T-helper 1 cell treated with Interleukin-12 subunit alpha and Interleukin-12 subunit beta and Interleukin-4 antibody, amounts not matched to agents 30 ng/mL and 1 ng/mL, for 36 hours (primary cell): ENCODE measurements around the gene PDZD2. TPM values are rescaled to one million over a fixed set of nuclear protein-coding genes. Genes with fewer than 3 reads are reported as not detected.
"Not testable (repeated sequence)": the region's sequence is repeated elsewhere in the genome, so short reads cannot be mapped to it uniquely, and the experiment has no call there.

Source experiments
- intact Hi-C: fragments of 100-400 bp; cut with micrococcal nuclease; formaldehyde crosslinking; loops from one replicate; pipeline ENCODE4 v1.15.1; 2024
- total RNA-seq: library from RNA; stranded (reverse); gene quantifications from 2 replicates; pipeline ENCODE4 v1.2.3, GENCODE V29; 2022

Gene PDZD2
- total RNA-seq, 1 donor from 2014 or later, result not detected

- intact Hi-C loops, result no loop called here
Observed at GRCh38 chr5:32066448-32066847, 427.5 kb downstream of the PDZD2 start.

- intact Hi-C loops, result no loop called here
Observed at GRCh38 chr5:32067774-32068470, 429.0 kb downstream of the PDZD2 start.

DNA sequence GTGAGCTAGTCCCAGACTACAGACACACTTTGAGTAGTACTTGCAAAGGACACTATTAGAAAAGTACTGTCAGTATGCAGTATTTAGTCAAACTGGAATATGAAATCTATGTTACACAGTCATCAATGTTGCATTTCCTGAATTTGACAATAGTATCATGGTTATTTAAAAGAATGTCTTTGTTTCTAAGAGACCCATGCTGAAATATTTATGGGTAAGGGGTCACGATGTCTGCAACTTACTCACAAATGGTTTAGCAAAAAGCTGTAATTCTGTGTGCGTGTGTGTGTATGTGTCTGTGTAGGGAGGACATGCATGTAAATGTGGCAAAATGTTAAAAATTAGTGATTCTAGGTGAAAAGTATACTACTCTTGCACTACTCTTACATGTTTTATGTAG lies 429.6 kb downstream of the PDZD2 start:
- intact Hi-C loops, result no loop called here

DNA sequence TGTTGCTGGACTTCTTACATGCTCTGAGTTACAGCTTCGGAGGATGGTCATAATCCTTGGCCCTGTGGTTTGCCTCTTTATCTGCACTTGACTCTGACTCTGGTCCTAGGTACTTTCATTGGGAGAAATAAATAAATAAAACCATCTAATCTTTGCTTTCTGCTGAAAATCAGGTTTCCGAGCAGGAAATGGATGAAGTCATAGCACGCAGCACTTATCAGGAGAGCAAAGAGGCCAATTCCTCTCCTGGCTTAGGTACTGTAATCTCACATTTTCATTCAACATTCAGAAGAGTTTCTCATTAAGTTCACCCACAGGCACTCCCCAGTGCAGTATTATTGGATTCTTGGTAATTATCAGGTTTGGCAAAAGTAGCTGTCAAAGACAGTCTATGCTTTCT lies 430.5 kb downstream of the PDZD2 start:
- intact Hi-C loops, result no loop called here

DNA sequence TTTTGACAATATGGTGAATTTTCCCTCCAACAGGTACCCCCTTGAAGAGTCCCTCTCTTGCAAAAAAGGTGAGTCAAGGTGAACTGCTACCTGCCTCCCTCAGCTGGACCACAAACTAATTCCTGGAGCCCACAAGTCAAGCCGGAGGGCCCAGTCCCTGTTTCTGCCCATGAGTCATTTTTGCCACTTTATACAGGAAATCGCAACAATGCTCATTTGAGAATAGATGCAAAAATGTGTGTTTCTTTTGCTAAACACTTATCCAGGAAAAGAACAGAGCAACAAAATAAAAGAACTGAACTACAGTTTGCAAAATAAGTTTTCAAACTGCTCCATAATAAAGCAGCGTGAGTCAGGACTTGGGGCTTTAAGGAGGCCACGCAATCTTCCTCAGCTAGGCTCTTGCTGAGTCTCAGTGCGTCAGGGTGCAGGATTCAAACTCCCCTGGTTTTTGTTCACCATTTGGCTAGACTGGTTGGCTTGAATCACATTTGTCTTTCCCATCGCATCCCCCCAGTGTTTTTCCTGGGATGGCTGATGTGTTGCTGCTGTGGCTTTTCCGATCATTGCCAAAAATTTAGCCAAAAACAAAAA lies 432.5 kb downstream of the PDZD2 start:
- intact Hi-C loops, result no loop called here

- intact Hi-C loops, result no loop called here
Observed at GRCh38 chr5:32072054-32072453, 433.1 kb downstream of the PDZD2 start.

- intact Hi-C loops, result no loop called here
Observed at GRCh38 chr5:32074401-32074800, 435.5 kb downstream of the PDZD2 start.

DNA sequence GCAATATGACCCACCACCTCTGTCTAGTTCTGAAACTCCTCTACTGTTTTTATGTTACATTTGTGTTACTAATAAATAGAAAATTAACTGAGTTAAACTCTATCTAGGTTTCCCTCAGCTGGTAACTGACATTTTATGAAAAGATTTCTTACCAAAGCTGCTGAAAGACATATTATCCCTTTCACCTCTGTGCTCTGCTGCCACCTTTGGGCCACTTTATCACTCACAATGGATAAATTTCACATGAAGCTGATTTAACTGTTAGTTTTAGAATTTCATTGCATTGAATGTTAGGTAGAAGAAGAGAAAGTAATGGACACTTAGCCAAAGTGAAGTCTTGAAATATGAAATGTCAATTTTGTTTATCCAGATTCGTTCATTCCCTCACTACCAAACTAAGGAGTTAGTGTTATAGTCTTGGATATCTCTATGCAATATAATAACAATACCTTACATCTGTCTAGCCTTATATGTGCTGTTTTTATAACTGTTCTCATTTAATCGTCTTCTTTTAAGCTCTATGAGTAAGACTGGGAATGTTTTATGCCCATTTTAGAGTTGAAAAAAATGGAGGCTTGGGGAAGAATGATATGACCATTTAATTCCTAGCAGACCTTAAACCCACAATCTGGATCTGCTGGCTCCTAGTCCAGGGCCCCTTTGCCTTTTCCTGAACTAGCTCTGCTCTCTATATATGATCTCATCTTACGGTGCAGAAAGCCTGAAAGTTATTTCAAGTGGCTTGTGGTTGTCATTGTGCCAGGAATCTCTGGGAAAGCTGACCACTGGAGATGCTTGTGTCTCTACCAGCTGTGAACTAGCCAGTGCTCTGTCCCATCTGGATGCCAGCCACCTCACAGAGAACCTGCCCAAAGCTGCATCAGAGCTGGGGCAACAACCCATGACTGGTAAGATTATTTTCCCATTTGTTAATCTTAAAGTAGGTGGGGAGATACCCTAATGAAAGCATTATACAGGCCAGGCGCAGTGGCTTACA lies 438.1 kb downstream of the PDZD2 start:
- intact Hi-C loops, result loop anchor here (1.0 to 5.0 kb wide), 6 partner anchors 57 to 545 kb away; partner anchors contain the start of genes C5orf22, DROSHA and PDZD2

DNA sequence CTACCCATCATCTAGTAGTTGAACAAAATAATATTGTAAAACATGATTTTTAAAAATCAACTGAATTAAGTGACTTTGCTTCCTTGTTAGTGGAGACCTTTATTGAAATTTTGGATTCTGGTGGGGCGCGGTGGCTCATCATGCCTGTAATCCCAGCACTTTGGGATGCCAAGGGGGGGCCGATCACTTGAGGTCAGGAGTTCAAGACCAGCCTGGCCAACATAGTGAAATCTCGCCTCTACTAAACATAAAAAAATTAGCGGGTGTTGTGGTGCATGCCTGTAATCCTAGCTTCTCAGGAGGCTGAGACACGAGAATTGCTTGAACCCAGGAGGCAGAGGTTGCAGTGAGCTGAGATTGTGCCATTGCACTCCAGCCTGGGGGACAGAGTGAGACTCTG lies 439.9 kb downstream of the PDZD2 start:
- intact Hi-C loops, result loop anchor here (5.0 kb wide), 2 partner anchors 442 to 547 kb away; partner anchors contain the start of genes C5orf22, DROSHA and PDZD2

GRCh38 chr5:32080565-32080964 lies 441.6 kb downstream of the PDZD2 start:
- intact Hi-C loops, result not testable (repeated sequence)

DNA sequence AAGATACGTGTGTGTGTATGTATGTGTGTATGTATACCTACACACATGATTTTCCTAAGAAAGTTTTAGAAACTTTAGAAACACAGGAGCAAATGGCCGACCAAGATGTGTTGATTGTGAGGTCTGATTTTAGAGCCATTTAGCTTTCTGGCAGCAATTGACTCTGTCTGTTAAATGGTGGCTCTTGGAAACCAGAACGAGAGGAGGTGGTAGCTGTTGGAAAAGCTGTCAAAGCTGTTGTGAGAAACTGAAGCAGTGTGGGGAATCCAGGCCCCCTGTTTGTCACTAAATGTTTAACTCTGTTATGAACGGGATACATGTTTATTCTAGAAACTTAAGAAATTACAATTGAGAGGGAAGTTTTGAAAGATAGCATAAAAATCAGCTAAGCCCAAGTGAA lies 443.8 kb downstream of the PDZD2 start:
- intact Hi-C loops, result no loop called here

GRCh38 chr5:32083981-32084430 lies 445.1 kb downstream of the PDZD2 start:
- intact Hi-C loops, result no loop called here

GRCh38 chr5:32087086-32088082 lies 448.5 kb downstream of the PDZD2 start:
- intact Hi-C loops, result no loop called here

DNA sequence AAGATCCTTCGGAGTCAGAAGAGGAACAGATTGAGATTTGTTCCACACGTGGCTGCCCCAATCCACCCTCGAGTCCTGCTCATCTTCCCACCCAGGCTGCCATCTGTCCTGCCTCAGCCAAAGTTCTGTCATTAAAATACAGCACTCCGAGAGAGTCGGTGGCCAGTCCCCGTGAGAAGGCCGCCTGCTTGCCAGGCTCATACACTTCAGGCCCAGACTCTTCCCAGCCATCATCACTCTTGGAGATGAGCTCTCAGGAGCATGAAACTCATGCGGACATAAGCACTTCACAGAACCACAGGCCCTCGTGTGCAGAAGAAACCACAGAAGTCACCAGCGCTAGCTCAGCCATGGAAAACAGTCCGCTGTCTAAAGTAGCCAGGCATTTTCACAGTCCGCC lies 449.3 kb downstream of the PDZD2 start:
- intact Hi-C loops, result no loop called here

DNA sequence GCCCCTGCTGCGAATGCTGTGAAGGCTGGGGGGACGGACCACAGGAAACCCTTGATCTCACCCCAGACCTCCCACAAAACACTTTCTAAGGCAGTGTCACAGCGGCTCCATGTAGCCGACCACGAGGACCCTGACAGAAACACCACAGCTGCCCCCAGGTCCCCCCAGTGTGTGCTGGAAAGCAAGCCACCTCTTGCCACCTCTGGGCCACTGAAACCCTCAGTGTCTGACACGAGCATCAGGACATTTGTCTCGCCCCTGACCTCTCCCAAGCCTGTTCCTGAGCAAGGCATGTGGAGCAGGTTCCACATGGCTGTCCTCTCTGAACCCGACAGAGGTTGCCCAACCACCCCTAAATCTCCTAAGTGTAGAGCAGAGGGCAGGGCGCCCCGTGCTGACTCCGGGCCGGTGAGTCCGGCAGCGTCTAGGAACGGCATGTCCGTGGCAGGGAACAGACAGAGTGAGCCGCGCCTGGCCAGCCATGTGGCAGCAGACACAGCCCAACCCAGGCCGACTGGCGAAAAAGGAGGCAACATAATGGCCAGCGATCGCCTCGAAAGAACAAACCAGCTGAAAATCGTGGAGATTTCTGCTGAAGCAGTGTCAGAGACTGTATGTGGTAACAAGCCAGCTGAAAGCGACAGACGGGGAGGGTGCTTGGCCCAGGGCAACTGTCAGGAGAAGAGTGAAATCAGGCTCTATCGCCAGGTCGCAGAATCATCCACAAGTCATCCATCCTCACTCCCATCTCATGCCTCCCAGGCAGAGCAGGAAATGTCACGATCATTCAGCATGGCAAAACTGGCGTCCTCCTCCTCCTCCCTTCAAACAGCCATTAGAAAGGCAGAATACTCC lies 450.4 kb downstream of the PDZD2 start:
- intact Hi-C loops, result no loop called here

DNA sequence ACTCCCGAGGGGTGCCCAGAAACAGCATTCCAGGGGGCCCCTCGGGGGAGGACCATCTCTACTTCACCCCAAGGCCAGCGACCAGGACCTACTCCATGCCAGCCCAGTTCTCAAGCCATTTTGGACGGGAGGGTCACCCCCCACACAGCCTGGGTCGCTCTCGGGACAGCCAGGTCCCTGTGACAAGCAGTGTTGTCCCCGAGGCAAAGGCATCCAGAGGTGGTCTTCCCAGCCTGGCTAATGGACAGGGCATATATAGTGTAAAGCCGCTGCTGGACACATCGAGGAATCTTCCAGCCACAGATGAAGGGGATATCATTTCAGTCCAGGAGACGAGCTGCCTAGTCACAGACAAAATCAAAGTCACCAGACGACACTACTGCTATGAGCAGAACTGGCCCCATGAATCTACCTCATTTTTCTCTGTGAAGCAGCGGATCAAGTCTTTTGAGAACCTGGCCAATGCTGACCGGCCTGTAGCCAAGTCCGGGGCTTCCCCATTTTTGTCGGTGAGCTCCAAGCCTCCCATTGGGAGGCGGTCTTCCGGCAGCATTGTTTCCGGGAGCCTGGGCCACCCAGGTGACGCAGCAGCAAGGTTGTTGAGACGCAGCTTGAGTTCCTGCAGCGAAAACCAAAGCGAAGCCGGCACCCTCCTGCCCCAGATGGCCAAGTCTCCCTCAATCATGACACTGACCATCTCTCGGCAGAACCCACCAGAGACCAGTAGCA lies 451.3 kb downstream of the PDZD2 start:
- intact Hi-C loops, result loop anchor here (5.0 kb wide), 1 partner anchor 558 kb away; the partner anchor contains the start of genes C5orf22 and DROSHA

DNA sequence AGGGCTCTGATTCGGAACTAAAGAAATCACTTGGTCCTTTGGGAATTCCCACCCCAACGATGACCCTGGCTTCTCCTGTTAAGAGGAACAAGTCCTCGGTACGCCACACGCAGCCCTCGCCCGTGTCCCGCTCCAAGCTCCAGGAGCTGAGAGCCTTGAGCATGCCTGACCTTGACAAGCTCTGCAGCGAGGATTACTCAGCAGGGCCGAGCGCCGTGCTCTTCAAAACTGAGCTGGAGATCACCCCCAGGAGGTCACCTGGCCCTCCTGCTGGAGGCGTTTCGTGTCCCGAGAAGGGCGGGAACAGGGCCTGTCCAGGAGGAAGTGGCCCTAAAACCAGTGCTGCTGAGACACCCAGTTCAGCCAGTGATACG lies 451.8 kb downstream of the PDZD2 start:
- intact Hi-C loops, result loop anchor here (5.0 kb wide), 1 partner anchor 558 kb away; the partner anchor contains the start of genes C5orf22 and DROSHA

DNA sequence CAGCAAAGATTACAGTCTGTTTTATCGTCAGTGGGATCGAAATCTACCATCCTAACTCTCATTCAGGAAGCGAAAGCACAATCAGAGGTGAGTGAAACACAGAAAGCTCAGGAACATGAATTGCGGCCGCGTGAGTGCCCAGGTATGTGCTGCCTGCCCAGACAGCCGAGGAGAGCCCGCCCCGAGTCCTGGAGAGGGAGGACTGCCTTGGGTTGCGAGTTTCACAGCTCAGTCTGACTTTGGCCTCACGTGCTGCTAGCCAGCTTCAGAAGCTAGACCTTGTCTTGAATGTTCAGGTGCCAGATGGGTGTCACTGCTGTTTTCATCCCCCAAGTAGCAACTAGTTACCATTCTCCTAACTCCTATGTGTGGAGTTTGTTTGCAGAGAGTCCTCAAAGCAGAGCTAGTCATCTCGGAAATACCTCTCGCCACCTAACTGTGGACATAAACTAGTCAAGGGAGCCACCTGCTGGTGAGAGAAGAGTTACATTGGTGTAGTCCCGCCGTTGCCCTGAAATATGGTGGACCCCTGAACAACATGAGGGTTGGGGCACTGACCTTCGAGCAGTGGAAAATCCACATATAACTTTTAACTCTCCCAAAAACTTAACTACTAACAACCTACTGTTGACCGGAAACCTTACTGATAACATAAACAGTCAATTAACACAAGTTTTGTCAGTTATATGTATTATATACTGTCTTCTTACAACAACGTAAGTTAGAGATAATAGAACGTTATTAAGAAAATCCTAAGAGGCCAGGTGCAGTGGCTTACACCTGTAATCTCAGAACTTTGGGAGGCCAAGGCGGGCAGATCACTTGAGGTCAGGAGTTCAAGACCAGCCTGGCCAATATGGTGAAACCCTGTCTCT lies 454.2 kb downstream of the PDZD2 start:
- intact Hi-C loops, result loop anchor here (1.0 to 5.0 kb wide), 4 partner anchors 268 to 561 kb away; partner anchors contain the start of genes C5orf22, DROSHA and PDZD2
